NCI-H1092 treated with DMSO at 0.1 percent for 48 hours (cell line): ENCODE measurements around the gene CHMP4B.

Experiments used
- DNase-seq: peaks from one replicate; lab custom pipeline; 2025; lab: John Stamatoyannopoulos, UW

CHMP4B gene

DNA sequence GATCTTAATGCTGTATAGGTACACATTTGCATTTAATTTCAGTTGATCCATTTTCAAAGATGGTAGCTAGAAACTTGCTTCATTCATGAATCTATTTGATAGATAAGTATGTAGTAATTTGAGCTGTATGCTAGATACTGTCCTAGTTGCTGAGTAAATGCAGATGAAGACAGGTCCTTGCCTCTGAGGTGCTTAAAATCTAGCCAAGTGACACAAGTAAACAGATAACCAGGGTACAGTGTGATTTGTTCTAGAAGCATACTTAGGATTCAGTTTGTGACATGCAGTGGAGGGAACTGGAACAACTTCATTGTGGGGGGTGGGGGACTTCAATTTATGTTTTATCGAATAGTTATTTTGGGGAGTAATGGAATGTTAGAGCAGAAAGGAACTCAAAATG is 9.2 kb downstream of the CHMP4B start:
- DNase-seq = no peak

- no peak for DNase-seq
Measured at GRCh38 chr20:33821270-33821836, 10.2 kb downstream of the CHMP4B start.

DNA sequence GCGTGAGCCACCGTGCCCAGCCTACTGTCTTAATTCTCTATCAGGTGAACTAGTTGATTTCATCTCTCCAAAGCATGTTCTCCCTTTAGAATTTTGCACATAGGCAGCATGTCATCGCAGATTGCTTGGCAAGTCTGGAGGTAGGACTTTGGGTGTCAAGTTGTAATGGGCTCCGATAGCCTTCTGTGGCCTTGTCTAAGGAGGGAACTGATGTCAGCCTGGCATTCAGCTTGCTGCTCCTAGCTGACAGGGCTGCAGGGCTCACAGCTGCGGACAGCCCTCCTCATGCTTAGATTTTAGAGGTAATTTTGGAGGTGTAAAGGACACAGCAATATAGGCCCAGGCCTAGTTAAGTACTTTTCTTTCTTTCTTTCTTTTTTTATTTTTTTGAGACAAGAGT is 11.3 kb downstream of the CHMP4B start:
- DNase-seq = no peak

DNA sequence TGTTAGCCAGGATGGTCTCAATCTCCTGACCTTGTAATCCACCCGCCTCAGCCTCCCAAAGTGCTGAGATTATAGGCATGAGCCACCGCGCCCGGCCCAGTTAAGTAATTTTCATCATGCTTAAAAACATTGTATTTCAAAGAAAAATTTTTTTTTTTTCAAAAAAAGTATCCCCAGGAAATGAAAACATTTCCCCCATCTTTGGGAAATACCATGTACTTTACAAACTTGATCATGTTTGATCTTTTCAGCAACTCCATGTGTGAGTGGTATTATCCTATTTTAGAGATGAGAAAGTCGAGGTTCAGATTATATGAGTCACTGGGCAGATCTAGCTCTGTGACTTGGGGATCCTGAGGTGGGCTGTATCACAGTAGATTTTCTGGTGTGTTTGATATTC is 11.8 kb downstream of the CHMP4B start:
- DNase-seq = no peak

DNA sequence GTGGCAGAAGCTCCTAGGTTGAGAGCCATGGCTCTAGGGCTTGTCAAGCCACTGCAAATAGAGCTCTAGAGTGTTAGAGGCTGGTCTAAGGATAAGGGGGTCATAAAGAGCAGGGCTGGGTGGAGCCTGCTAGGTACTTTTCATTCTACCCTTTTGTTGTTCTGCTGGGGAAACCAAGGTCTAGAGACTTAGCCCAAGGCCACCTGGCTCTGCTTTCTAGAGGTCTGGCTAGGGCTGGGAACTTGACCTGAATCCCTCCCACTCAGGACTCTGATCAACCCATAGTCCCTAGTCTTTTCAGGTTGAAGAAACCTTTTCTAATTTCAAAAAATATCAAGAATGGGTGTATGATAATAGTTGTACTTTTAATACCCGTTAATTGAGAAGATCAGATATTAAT is 13.7 kb downstream of the CHMP4B start:
- DNase-seq = no peak

- DNase-seq = no peak
Measured at GRCh38 chr20:33825340-33826269, 14.5 kb downstream of the CHMP4B start.

DNA sequence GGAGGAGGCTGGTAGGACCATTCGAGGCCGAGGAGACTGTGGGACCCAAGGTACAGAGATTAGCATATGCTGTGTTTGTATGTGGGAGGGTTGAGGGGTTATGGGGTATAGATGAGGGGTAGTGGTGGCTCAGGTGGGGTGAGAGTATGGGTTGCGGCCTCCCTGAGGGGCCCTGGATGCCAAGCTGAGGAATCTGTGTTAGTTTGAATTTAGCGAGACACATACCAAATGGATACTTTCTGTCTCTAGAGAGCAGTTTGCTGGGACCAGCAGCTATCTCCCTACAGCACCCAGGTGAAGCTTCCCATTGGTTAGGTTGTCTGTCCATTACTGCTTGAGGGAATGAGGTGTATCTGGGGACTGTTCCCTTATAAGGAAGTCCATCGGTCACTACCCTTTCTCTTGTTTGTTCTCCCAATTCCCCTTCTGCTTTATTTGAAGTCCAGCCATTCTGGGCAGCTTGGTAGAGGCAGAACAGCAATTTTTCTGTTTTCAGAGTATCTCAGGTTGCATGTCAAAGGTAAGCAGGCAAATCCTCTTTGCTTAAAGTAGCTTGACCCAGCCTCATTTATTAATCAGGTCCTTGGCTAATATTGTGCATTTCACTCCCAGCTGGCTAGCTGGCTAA is 15.2 kb downstream of the CHMP4B start:
- no peak for DNase-seq

GRCh38 chr20:33827109-33827508 is 16.0 kb downstream of the CHMP4B start:
- no peak for DNase-seq

- DNase-seq = no peak
Measured at GRCh38 chr20:33827634-33828325, 16.6 kb downstream of the CHMP4B start.

GRCh38 chr20:33828326-33828844 is 17.2 kb downstream of the CHMP4B start:
- no peak for DNase-seq

DNA sequence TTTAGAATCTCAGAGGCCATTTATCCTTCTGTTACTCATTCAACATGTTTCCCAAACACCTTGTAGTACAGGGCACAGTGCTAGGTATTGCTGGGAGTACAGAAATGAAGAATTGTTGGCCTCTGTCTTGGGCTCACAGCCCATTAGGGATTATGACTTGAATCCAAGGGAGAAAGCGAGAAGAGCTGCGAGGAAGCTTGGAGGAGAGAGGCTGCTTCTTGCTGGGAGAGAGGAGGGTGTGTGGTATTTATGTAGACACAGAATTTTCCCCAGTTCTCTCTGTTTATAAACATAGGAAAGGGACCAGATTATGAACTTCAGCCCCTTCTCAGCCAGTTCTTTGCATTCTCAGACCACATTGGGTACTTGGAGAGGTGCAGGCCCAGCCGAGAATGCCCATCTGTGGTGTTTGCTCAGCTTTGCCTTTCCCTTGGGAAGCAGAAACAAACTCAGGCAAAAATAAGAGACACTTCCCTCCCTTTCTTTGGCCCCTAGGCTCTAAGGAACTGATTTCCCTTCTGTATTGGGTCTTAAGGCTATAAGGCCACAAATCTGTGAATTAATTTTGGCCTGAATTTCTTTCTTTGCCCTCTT is 17.9 kb downstream of the CHMP4B start:
- DNase-seq = no peak

- no peak for DNase-seq
Measured at GRCh38 chr20:33829636-33830035, 18.5 kb downstream of the CHMP4B start.

GRCh38 chr20:33830371-33830770 is 19.2 kb downstream of the CHMP4B start:
- DNase-seq = no peak

GRCh38 chr20:33832103-33832804 is 21.1 kb downstream of the CHMP4B start:
- no peak for DNase-seq

- no peak for DNase-seq
Measured at GRCh38 chr20:33833333-33833732, 22.2 kb downstream of the CHMP4B start.

- no peak for DNase-seq
Measured at GRCh38 chr20:33835615-33836172, 24.5 kb downstream of the CHMP4B start.

GRCh38 chr20:33836277-33836676 is 25.1 kb downstream of the CHMP4B start:
- DNase-seq = no peak

DNA sequence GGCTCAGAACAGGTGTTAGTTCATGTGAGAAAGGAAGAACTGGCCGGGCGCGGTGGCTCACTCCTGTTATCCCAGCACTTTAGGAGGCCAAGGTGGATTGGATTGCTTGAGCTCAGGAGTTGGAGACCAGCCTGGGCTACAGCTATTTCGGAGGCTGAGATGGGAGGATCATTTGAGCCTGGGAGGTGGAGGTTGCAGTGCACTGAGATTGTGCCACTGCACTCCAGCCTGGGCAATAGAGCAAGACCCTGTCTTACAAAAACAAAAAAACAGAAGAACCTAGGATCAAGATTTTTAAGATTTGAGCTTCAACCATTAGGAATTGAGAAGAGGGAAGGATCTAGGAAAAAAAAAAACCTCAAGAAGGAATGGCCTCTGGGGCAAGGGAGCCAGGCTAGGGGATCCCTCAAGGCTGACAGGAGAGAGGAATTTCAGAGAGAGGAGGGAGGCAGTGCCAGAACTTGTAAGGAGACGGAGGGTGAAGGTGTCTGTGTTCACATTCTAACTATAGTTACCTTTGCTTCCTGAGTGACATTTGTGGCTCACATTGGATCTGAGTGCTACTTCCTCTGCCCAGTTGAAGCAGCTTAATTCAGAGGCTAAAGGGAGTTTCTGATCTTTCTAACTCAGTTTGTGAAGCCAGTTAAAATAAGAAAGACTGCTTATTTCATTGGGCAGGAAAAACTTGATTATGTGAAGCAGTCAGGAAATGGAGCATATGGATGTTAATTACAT is 26.1 kb downstream of the CHMP4B start:
- DNase-seq = no peak

- no peak for DNase-seq
Measured at GRCh38 chr20:33838035-33838864, 27.1 kb downstream of the CHMP4B start.
